GM06990 (cell line): ENCODE measurements around the gene NTM.

Experiments used
- DNase-seq: peaks from one replicate; pipeline ENCODE4 v3.0.0-alpha.2; 2011; ENCODE audit not compliant: insufficient read length; ENCODE audit errors: extremely low read depth
- H3K27me3 ChIP-seq: replicated peaks from 2 replicates; pipeline ENCODE4 v1.6.0; 2011; ENCODE audit warnings: low read length; ENCODE audit not compliant: control insufficient read depth, insufficient read depth
- H3K36me3 ChIP-seq: 2 replicates; pipeline ENCODE4 v1.5.1; 2011; ENCODE audit warnings: low read length; ENCODE audit not compliant: control insufficient read depth, insufficient read depth
- H3K4me3 ChIP-seq: replicated peaks from 2 replicates; pipeline ENCODE4 v1.5.1; 2011; ENCODE audit warnings: low read depth, mild to moderate bottlenecking, control low read depth, low read length
- CTCF ChIP-seq: IDR thresholded peaks from 2 replicates; pipeline ENCODE4 v1.5.1; 2011; ENCODE audit warnings: low read length, control low read depth, mild to moderate bottlenecking, inconsistent platforms; ENCODE audit not compliant: insufficient read depth, poor library complexity, severe bottlenecking

The NTM gene

GRCh38 chr11:131683666-131684065 lies 313.3 kb downstream of the NTM start:
- H3K36me3 ChIP-seq: no peaks in the 10 kb centered on the region
- TF ChIP-seq CTCF: no peak
- no peak for DNase-seq

GRCh38 chr11:131684111-131685060 lies 314.0 kb downstream of the NTM start:
- no peak for DNase-seq
- no peak for TF ChIP-seq CTCF
- no peak overlapping the region for H3K4me3 ChIP-seq
- no peaks in the 10 kb centered on the region for H3K36me3 ChIP-seq
- H3K27me3 ChIP-seq: no peaks in the 10 kb centered on the region; the same call in 1 of the 2 replicates

More at GRCh38 chr11:131683666-131684065, 313.3 kb downstream of the NTM start:
- H3K27me3 ChIP-seq: no peaks in the 10 kb centered on the region; the same call in 1 of the 2 replicates
- no peak overlapping the region for H3K4me3 ChIP-seq

GRCh38 chr11:131685206-131685605 lies 314.8 kb downstream of the NTM start:
- H3K27me3 ChIP-seq: no peaks in the 10 kb centered on the region; the same call in 1 of the 2 replicates
- no peak overlapping the region for H3K4me3 ChIP-seq
- no peaks in the 10 kb centered on the region for H3K36me3 ChIP-seq
- DNase-seq: no peak
- TF ChIP-seq CTCF: no peak

GRCh38 chr11:131685906-131686305 lies 315.5 kb downstream of the NTM start:
- TF ChIP-seq CTCF: no peak
- no peaks in the 10 kb centered on the region for H3K36me3 ChIP-seq
- H3K4me3 ChIP-seq: no peak overlapping the region
- H3K27me3 ChIP-seq: no peaks in the 10 kb centered on the region; the same call in 1 of the 2 replicates
- no peak for DNase-seq

- TF ChIP-seq CTCF: no peak
- Histone ChIP-seq H3K27me3 (no peaks in the 10 kb centered on the region; the same call in 1 of the 2 replicates), H3K4me3 (no peak overlapping the region), H3K36me3 (no peaks in the 10 kb centered on the region)
- DNase-seq: no peak
Observed at GRCh38 chr11:131686836-131687235, 316.4 kb downstream of the NTM start.
